SH-SY5Y (cell line): ENCODE results near the gene FOXP1.

ENCODE experiments used
- GATA2 ChIP-seq: IDR thresholded peaks from 2 replicates; pipeline ENCODE4 v1.6.1; 2011; ENCODE audit warnings: mild to moderate bottlenecking, low read depth, low read length
- GATA3 ChIP-seq: IDR thresholded peaks from 2 replicates; pipeline ENCODE4 v1.6.1; 2011; ENCODE audit warnings: low read depth, mild to moderate bottlenecking, low read length, moderate library complexity

- no peak for TF ChIP-seq GATA3
- no peak for TF ChIP-seq GATA2
These were observed 343.5 kb downstream of the FOXP1 start for GRCh38 chr3:71240034-71240433.
